Endothelial cell of umbilical vein (primary cell): Measurements from ENCODE around the gene C12orf60.

Source experiments
- EZH2 ChIP-seq: IDR thresholded peaks from 2 replicates; pipeline ENCODE4 v1.6.1; 2012; ENCODE audit warnings: borderline replicate concordance, low read depth, mild to moderate bottlenecking, moderate library complexity, low read length, inconsistent platforms; ENCODE audit not compliant: severe bottlenecking
- FOS ChIP-seq: IDR thresholded peaks from 2 replicates; pipeline ENCODE4 v1.6.1; 2011; ENCODE audit warnings: mild to moderate bottlenecking, low read length, moderate library complexity, borderline replicate concordance; ENCODE audit not compliant: insufficient read depth
- GATA2 ChIP-seq: IDR thresholded peaks from 2 replicates; pipeline ENCODE4 v1.7.0; 2011; ENCODE audit warnings: low read depth, mild to moderate bottlenecking, moderate library complexity, mixed read lengths, low read length; ENCODE audit not compliant: insufficient read length, insufficient read depth
- JUN ChIP-seq: IDR thresholded peaks from 2 replicates; pipeline ENCODE4 v1.6.1; 2011; ENCODE audit warnings: borderline replicate concordance, low read depth; ENCODE audit not compliant: insufficient read length, insufficient read depth
- MYC ChIP-seq: IDR thresholded peaks from one replicate; pipeline ENCODE4 v1.6.1; 2011; ENCODE audit warnings: mild to moderate bottlenecking, low read depth, low read length
- POLR2A ChIP-seq: IDR thresholded peaks from 2 replicates; pipeline ENCODE4 v1.6.1; 2012; ENCODE audit warnings: low read depth, mild to moderate bottlenecking, control low read depth, low read length
- POLR2AphosphoS5 ChIP-seq: IDR thresholded peaks from 2 replicates; pipeline ENCODE4 v1.6.1; 2012; ENCODE audit warnings: low read depth, mild to moderate bottlenecking, control low read depth, low read length, moderate library complexity; ENCODE audit not compliant: insufficient read depth
- TF ChIP-seq, protein P1 (sequence below), 2 donors: IDR thresholded peaks; 1 replicate in 1 of 2; 2 replicates in 1 of 2; pipeline ENCODE4 v1.5.1; 2011; ENCODE audit warnings: low read length in 2 of 2, mild to moderate bottlenecking in 2 of 2, moderate library complexity in 2 of 2, control low read depth in 1 of 2, inconsistent platforms in 1 of 2, low read depth in 1 of 2; ENCODE audit not compliant: insufficient read depth in 1 of 2; ENCODE audit errors: extremely low read depth in 1 of 2
- TF ChIP-seq, protein P2 (sequence below): IDR thresholded peaks from 2 replicates; pipeline ENCODE4 v1.6.1; 2011; ENCODE audit not compliant: insufficient read depth, insufficient read length

DNA sequence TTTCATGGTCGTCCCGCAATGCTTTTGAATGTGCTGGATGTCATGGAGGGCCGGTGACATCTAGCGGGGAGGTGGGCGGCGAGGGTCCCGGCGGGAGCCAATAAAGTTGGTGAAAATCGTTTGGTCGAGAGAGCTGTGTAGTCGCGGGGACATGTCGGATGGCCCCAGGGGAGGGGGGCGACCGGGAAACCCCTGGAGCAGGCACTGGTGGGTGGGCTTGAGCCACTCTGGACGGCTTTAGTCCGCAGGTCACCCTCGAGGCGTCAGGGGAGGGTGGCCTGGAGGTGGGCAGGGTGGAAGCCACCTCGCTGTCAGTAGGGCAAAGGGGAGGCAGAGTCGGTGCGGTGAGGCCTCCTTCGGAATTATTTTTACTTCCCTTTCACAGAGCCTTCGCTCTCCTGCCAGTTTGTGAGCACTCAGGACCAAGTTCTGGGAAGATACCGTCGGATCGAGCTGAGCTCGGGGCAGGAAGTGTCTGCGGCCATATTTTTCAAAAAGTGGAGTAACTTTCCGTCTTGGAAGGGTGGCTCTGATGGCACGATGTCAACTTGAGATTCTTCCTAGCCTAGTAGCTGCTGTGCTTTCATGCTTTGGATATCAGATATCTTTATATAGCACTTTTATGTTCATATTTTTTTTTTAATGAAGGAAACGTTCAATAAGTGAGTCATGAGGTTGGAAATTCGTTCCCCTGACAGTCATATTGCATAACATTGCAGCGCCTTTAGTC is 28.4 kb upstream of the C12orf60 start:
- TF ChIP-seq, protein P1, sequence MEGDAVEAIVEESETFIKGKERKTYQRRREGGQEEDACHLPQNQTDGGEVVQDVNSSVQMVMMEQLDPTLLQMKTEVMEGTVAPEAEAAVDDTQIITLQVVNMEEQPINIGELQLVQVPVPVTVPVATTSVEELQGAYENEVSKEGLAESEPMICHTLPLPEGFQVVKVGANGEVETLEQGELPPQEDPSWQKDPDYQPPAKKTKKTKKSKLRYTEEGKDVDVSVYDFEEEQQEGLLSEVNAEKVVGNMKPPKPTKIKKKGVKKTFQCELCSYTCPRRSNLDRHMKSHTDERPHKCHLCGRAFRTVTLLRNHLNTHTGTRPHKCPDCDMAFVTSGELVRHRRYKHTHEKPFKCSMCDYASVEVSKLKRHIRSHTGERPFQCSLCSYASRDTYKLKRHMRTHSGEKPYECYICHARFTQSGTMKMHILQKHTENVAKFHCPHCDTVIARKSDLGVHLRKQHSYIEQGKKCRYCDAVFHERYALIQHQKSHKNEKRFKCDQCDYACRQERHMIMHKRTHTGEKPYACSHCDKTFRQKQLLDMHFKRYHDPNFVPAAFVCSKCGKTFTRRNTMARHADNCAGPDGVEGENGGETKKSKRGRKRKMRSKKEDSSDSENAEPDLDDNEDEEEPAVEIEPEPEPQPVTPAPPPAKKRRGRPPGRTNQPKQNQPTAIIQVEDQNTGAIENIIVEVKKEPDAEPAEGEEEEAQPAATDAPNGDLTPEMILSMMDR (IDR thresholded peaks at IDR 0.05; ENCODE audit: extremely low read depth in 1 of 2, insufficient read depth in 1 of 2, low read depth in 1 of 2, low read length in 2 of 2) = no peak
- TF ChIP-seq EZH2 (no peak), POLR2A (peak; percentile 48), POLR2AphosphoS5 (peak; percentile 27), GATA2 (no peak), JUN (no peak), FOS (peak; percentile 67), MYC (no peak)
- TF ChIP-seq, protein P2, sequence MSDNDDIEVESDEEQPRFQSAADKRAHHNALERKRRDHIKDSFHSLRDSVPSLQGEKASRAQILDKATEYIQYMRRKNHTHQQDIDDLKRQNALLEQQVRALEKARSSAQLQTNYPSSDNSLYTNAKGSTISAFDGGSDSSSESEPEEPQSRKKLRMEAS = no peak
